ENCODE data around the gene PDPR. TPM values are rescaled to one million over a fixed set of nuclear protein-coding genes. Genes with fewer than 3 reads are reported as not detected.
"Not testable (repeated sequence)": the region's sequence is repeated elsewhere in the genome, so short reads cannot be mapped to it uniquely, and the experiment has no call there.

PDPR gene
- total RNA-seq, 1 experiment from 2014 or later = 28.5 TPM

DNA sequence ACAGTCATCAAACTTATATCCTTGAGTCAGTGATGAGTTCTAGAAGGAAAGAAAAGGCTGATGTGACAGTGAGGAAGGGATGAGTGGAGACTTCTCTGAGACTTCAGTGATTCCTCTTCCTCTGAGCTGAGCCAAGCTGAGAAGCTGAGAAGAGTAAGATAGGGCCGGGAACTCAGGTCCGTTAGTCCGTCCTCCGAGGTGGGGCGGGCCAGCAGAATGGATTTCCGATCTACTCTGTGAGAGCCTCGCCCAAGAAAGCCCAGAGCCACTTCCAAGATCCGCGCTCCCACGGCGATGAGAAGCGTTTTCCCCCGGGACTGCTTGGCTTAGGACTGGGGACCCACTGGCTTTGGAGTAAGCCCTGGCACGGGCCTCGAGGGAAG is 542 bp upstream of the PDPR start:
- H3K27me3 ChIP-seq (ENCODE audit: insufficient read depth, low read length); H3K27ac ChIP-seq (ENCODE audit: low read depth, low read length); RAD21 ChIA-PET (ENCODE audit: low non-redundant PET in 1 of 2, low total read pairs in 2 of 2, uncharacterized antibody in 2 of 2, unreplicated experiment in 2 of 2); H3K9me3 ChIP-seq (ENCODE audit: control insufficient read depth in 1 of 2, insufficient read depth in 1 of 2, low read depth in 1 of 2, low read length in 2 of 2); H2AFZ ChIP-seq (ENCODE audit: low read depth, low read length, poor library complexity, severe bottlenecking); POLR2A ChIA-PET; H3K36me3 ChIP-seq (ENCODE audit: control insufficient read depth in 1 of 2, insufficient read depth in 2 of 2, low read length in 2 of 2); intact Hi-C loops (cut with micrococcal nuclease); DNase-seq (ENCODE audit: low read depth, low spot score); H3K9me2 ChIP-seq (ENCODE audit: insufficient read depth); H3K4me1 ChIP-seq (ENCODE audit: control insufficient read depth in 1 of 2, insufficient read depth in 2 of 2, low read length in 2 of 2); CTCF ChIA-PET; H3K79me2 ChIP-seq (ENCODE audit: insufficient read depth, low read length); H4K20me1 ChIP-seq (ENCODE audit: insufficient read depth): not testable (repeated sequence)
- BruUV-seq (replicated peaks) = TSS peak; percentile 92
- peak overlapping the region; percentile 72 to 80; a peak in 3 of 4 replicates for H3K4me3 ChIP-seq (replicated peaks in 1 of 2; ENCODE audit: low read depth in 1 of 2, low read length in 2 of 2)
- peak overlapping the region; percentile 75; the same call in 1 of the 2 replicates for H3K9ac ChIP-seq (ENCODE audit: low read length)
- peak overlapping the region; percentile 83 for H3K4me2 ChIP-seq (ENCODE audit: low read length)
- peak; percentile 49 for ATAC-seq

DNA sequence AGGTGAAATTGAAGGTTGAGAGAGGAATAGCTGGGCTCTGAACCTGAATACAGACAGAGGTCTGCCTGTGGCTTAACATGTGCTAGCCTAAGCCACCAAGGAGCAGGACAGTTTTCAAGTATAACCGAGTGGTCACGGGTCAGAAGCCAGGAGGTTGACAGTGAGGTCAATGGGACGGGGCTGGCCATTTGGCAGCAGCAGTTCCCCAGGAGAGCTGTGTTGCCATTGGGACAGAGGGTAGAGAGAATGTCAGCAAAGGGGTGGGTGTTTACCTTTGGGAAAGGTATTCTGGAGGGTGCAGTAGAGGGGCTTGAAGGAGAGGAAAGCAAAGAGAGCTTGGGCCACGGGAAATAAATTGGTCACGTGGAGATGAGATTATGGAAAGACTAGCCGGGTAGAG is 4.2 kb downstream of the PDPR start:
- H3K9me3 ChIP-seq (ENCODE audit: control insufficient read depth in 1 of 2, insufficient read depth in 1 of 2, low read depth in 1 of 2, low read length in 2 of 2); H3K9ac ChIP-seq (ENCODE audit: low read length); H3K79me2 ChIP-seq (ENCODE audit: insufficient read depth, low read length); H3K4me1 ChIP-seq (ENCODE audit: control insufficient read depth in 1 of 2, insufficient read depth in 2 of 2, low read length in 2 of 2); ATAC-seq; POLR2A ChIA-PET; H3K27me3 ChIP-seq (ENCODE audit: insufficient read depth, low read length); RAD21 ChIA-PET (ENCODE audit: low non-redundant PET in 1 of 2, low total read pairs in 2 of 2, uncharacterized antibody in 2 of 2, unreplicated experiment in 2 of 2); H3K4me2 ChIP-seq (ENCODE audit: low read length); BruUV-seq (replicated peaks); DNase-seq (ENCODE audit: low read depth, low spot score); H3K27ac ChIP-seq (ENCODE audit: low read depth, low read length); intact Hi-C loops (cut with micrococcal nuclease); H3K36me3 ChIP-seq (ENCODE audit: control insufficient read depth in 1 of 2, insufficient read depth in 2 of 2, low read length in 2 of 2); CTCF ChIA-PET; H4K20me1 ChIP-seq (ENCODE audit: insufficient read depth); H3K9me2 ChIP-seq (ENCODE audit: insufficient read depth); H3K4me3 ChIP-seq (replicated peaks in 1 of 2; ENCODE audit: low read depth in 1 of 2, low read length in 2 of 2); H2AFZ ChIP-seq (ENCODE audit: low read depth, low read length, poor library complexity, severe bottlenecking): not testable (repeated sequence)

DNA sequence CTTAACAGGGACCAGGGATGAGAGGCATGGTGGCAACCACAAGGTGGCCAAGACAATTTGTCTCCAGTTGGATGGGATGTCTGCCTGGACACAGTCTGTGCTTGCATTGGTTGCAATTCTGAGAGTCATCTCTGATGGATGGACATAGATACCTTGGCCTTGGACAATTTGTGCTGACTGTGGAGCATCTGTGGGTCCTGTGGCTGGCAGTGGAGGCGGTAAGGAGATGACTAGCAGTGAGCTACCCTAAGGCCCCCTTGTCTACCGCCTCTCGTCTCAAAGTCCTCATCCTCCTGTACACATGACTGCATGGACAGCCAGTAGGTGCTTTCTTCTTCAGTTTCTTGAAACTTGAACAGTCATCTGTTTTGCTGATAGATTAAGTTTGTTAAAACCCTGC is 4.6 kb downstream of the PDPR start:
- H3K9me2 ChIP-seq (ENCODE audit: insufficient read depth); H3K4me1 ChIP-seq (ENCODE audit: control insufficient read depth in 1 of 2, insufficient read depth in 2 of 2, low read length in 2 of 2); RAD21 ChIA-PET (ENCODE audit: low non-redundant PET in 1 of 2, low total read pairs in 2 of 2, uncharacterized antibody in 2 of 2, unreplicated experiment in 2 of 2); H3K79me2 ChIP-seq (ENCODE audit: insufficient read depth, low read length); H3K27me3 ChIP-seq (ENCODE audit: insufficient read depth, low read length); H3K4me2 ChIP-seq (ENCODE audit: low read length); H3K9me3 ChIP-seq (ENCODE audit: control insufficient read depth in 1 of 2, insufficient read depth in 1 of 2, low read depth in 1 of 2, low read length in 2 of 2); H4K20me1 ChIP-seq (ENCODE audit: insufficient read depth); H3K27ac ChIP-seq (ENCODE audit: low read depth, low read length); H3K4me3 ChIP-seq (replicated peaks in 1 of 2; ENCODE audit: low read depth in 1 of 2, low read length in 2 of 2); ATAC-seq; CTCF ChIA-PET; POLR2A ChIA-PET; H3K9ac ChIP-seq (ENCODE audit: low read length); DNase-seq (ENCODE audit: low read depth, low spot score); intact Hi-C loops (cut with micrococcal nuclease); H2AFZ ChIP-seq (ENCODE audit: low read depth, low read length, poor library complexity, severe bottlenecking); BruUV-seq (replicated peaks); H3K36me3 ChIP-seq (ENCODE audit: control insufficient read depth in 1 of 2, insufficient read depth in 2 of 2, low read length in 2 of 2): not testable (repeated sequence)

DNA sequence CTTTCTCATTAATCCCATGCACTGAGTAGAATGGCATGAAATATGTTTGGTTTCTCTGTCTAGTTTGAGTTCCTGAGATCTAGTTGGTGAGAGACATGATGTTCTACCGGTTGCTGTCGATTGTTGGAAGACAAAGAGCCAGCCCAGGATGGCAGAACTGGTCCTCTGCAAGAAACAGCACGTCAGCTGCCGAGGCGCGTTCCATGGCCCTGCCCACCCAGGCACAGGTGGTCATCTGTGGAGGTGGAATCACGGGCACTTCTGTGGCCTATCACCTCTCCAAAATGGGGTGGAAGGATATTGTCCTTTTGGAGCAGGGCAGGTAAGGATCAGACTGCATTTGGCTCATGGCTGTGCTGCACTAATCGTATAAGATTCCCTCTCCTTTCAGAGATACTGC is 6.3 kb downstream of the PDPR start:
- H3K4me1 ChIP-seq (ENCODE audit: control insufficient read depth in 1 of 2, insufficient read depth in 2 of 2, low read length in 2 of 2); H3K4me3 ChIP-seq (replicated peaks in 1 of 2; ENCODE audit: low read depth in 1 of 2, low read length in 2 of 2); DNase-seq (ENCODE audit: low read depth, low spot score); BruUV-seq (replicated peaks); H3K36me3 ChIP-seq (ENCODE audit: control insufficient read depth in 1 of 2, insufficient read depth in 2 of 2, low read length in 2 of 2); POLR2A ChIA-PET; CTCF ChIA-PET; ATAC-seq; intact Hi-C loops (cut with micrococcal nuclease); H3K9me2 ChIP-seq (ENCODE audit: insufficient read depth); H3K27me3 ChIP-seq (ENCODE audit: insufficient read depth, low read length); H3K9me3 ChIP-seq (ENCODE audit: control insufficient read depth in 1 of 2, insufficient read depth in 1 of 2, low read depth in 1 of 2, low read length in 2 of 2); H3K4me2 ChIP-seq (ENCODE audit: low read length); H3K9ac ChIP-seq (ENCODE audit: low read length); H3K27ac ChIP-seq (ENCODE audit: low read depth, low read length); H3K79me2 ChIP-seq (ENCODE audit: insufficient read depth, low read length); RAD21 ChIA-PET (ENCODE audit: low non-redundant PET in 1 of 2, low total read pairs in 2 of 2, uncharacterized antibody in 2 of 2, unreplicated experiment in 2 of 2); H2AFZ ChIP-seq (ENCODE audit: low read depth, low read length, poor library complexity, severe bottlenecking); H4K20me1 ChIP-seq (ENCODE audit: insufficient read depth): not testable (repeated sequence)

DNA sequence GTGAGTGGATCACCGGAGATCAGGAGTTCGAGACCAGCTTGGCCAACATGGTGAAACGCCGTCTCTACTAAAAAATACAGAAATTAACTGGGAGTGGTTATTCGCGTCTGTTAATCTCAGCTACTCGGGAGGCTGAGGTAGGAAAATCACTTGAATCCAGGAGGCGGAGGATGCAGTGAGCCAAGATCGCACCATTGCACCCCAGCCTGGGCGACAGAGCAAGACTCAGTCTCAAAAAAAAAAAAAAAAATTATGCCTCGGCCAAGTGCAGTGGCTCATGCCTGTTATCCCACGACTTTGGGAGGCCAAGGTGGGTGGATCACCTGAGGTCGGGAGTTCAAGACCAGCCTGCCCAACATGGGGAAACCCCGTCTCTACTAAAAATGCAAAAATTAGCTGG is 9.7 kb downstream of the PDPR start:
- H2AFZ ChIP-seq (ENCODE audit: low read depth, low read length, poor library complexity, severe bottlenecking); H4K20me1 ChIP-seq (ENCODE audit: insufficient read depth); H3K27me3 ChIP-seq (ENCODE audit: insufficient read depth, low read length); H3K9ac ChIP-seq (ENCODE audit: low read length); H3K9me2 ChIP-seq (ENCODE audit: insufficient read depth); H3K36me3 ChIP-seq (ENCODE audit: control insufficient read depth in 1 of 2, insufficient read depth in 2 of 2, low read length in 2 of 2); H3K4me3 ChIP-seq (replicated peaks in 1 of 2; ENCODE audit: low read depth in 1 of 2, low read length in 2 of 2); ATAC-seq; intact Hi-C loops (cut with micrococcal nuclease); CTCF ChIA-PET; H3K79me2 ChIP-seq (ENCODE audit: insufficient read depth, low read length); H3K27ac ChIP-seq (ENCODE audit: low read depth, low read length); DNase-seq (ENCODE audit: low read depth, low spot score); H3K9me3 ChIP-seq (ENCODE audit: control insufficient read depth in 1 of 2, insufficient read depth in 1 of 2, low read depth in 1 of 2, low read length in 2 of 2); BruUV-seq (replicated peaks); H3K4me2 ChIP-seq (ENCODE audit: low read length); RAD21 ChIA-PET (ENCODE audit: low non-redundant PET in 1 of 2, low total read pairs in 2 of 2, uncharacterized antibody in 2 of 2, unreplicated experiment in 2 of 2); POLR2A ChIA-PET; H3K4me1 ChIP-seq (ENCODE audit: control insufficient read depth in 1 of 2, insufficient read depth in 2 of 2, low read length in 2 of 2): not testable (repeated sequence)

Measured in HCT116 (cell line).